ENCODE results near the gene KCNH1. TPM values are rescaled to one million over a fixed set of nuclear protein-coding genes. Genes with fewer than 3 reads are reported as not detected.
A peak's percentile ranks its signal among the peaks of the same experiment; 100 is the strongest.

The KCNH1 gene
- total and polyA plus RNA-seq, 10 of the 15 experiments (the other 5 are each of a cell fraction or from before 2014, with no cell fraction given) = 0.02 to 0.04 (median 0.04) TPM; not detected in 7

DNA sequence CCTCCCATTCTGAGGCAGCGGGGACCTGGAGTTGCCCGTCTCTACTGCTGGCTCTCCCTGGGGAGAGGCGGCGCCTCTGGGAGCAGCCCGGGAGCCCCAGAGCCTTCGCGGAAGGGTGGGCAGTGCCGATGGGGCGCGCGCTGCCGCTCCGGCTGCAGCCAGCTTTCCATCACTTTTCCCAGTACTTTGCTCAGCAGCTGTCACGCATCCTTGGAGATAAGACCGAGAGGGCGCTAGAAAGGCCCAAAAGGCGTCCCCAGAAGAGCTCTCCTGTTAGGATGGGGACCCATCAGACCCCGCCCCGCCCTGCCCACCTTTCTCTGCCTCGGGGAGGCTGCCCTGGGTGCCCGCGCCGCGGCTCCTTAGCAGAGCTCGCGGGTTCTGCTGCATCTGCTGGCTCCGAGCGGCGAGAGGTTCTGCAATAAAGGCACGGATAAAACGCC, 534 bp downstream of the KCNH1 start:
- in situ Hi-C loops (cut with MboI) = loop anchor here (5.0 kb wide), 2 partner anchors 546 to 726 kb away; no protein-coding TSS in a partner anchor
- H3K4me1 ChIP-seq (ENCODE audit: control insufficient read depth, insufficient read depth, low read length) = no peaks in the 10 kb centered on the region
- no peak overlapping the region for H3K9ac ChIP-seq (ENCODE audit: control insufficient read depth, insufficient read depth, low read length)
- RAD21 ChIA-PET (ENCODE audit: unreplicated experiment) = interaction anchor here (1.0 to 3.1 kb wide), 5 partner anchors 551 to 988 kb away, joined by 3 to 48 read pairs (median 6); no protein-coding TSS in a partner anchor
- no peaks in the 10 kb centered on the region for H3K36me3 ChIP-seq (ENCODE audit: control insufficient read depth in 2 of 2, insufficient read depth in 2 of 2, low read length in 1 of 2)
- no peaks in the 10 kb centered on the region for H3K9me3 ChIP-seq (replicated peaks; ENCODE audit: control insufficient read depth, insufficient read depth, low read length)
- POLR2A ChIA-PET = no interaction called here
- FAIRE-seq (no peak), ATAC-seq (no peak; the same call in 2 of the 3 replicates), DNase-seq (ENCODE audit: low read depth, low spot score) (no peak)
- no peak overlapping the region for H3K4me3 ChIP-seq
- H3K4me2 ChIP-seq (ENCODE audit: control insufficient read depth, insufficient read depth) = peak overlapping the region; percentile 55; the same call in 1 of the 2 replicates
- intact Hi-C loops (cut with micrococcal nuclease; ENCODE audit: unreplicated experiment) = no loop called here
- H3K27me3 ChIP-seq (replicated peaks in 1 of 2; ENCODE audit: control insufficient read depth in 2 of 2, insufficient read depth in 2 of 2, low read length in 1 of 2) = peaks cover 0 to 4% of the 10 kb centered on the region in 2 experiments; a peak in 2 of 4 replicates
- CTCF ChIA-PET = interaction anchor here (1.0 to 5.7 kb wide), 12 partner anchors 11 to 1273 kb away, joined by 4 to 46 read pairs (median 6); no protein-coding TSS in a partner anchor
- SMC1A ChIA-PET (ENCODE audit: uncharacterized antibody, unreplicated experiment) = interaction anchor here (1.4 to 3.2 kb wide), 2 partner anchors 552 to 725 kb away, joined by 5 to 12 read pairs; no protein-coding TSS in a partner anchor
- no peak overlapping the region for H2AFZ ChIP-seq (ENCODE audit: control insufficient read depth, low read depth, low read length)
- no peaks in the 10 kb centered on the region for H4K20me1 ChIP-seq (ENCODE audit: control insufficient read depth, insufficient read depth)
- no peak overlapping the region for H3K27ac ChIP-seq (ENCODE audit: control insufficient read depth, insufficient read depth)
- no TSS peak for BruUV-seq (replicated peaks)
- TF ChIP-seq, protein P1, sequence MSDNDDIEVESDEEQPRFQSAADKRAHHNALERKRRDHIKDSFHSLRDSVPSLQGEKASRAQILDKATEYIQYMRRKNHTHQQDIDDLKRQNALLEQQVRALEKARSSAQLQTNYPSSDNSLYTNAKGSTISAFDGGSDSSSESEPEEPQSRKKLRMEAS (IDR thresholded peaks at IDR 0.05; ENCODE audit: low read depth, low read length) = no peak
- TF ChIP-seq PAX5 (IDR thresholded peaks at IDR 0.05; ENCODE audit: borderline replicate concordance, low read depth, low read length) = no peak
- TF ChIP-seq, protein P2, sequence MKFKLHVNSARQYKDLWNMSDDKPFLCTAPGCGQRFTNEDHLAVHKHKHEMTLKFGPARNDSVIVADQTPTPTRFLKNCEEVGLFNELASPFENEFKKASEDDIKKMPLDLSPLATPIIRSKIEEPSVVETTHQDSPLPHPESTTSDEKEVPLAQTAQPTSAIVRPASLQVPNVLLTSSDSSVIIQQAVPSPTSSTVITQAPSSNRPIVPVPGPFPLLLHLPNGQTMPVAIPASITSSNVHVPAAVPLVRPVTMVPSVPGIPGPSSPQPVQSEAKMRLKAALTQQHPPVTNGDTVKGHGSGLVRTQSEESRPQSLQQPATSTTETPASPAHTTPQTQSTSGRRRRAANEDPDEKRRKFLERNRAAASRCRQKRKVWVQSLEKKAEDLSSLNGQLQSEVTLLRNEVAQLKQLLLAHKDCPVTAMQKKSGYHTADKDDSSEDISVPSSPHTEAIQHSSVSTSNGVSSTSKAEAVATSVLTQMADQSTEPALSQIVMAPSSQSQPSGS (IDR thresholded peaks at IDR 0.05; ENCODE audit: low read length) = no peak
- no peak for TF ChIP-seq EZH2 (IDR thresholded peaks at IDR 0.05; ENCODE audit: borderline replicate concordance, control insufficient read depth, low read depth, low read length)
- TF ChIP-seq NFIC (IDR thresholded peaks at IDR 0.05; ENCODE audit: low read depth, low read length) = no peak
- no peak for TF ChIP-seq SPI1 (IDR thresholded peaks at IDR 0.05; ENCODE audit: borderline replicate concordance, insufficient read depth, low read depth, low read length)
- no peak for TF ChIP-seq IKZF2 (IDR thresholded peaks at IDR 0.05)
- TF ChIP-seq, protein P3, sequence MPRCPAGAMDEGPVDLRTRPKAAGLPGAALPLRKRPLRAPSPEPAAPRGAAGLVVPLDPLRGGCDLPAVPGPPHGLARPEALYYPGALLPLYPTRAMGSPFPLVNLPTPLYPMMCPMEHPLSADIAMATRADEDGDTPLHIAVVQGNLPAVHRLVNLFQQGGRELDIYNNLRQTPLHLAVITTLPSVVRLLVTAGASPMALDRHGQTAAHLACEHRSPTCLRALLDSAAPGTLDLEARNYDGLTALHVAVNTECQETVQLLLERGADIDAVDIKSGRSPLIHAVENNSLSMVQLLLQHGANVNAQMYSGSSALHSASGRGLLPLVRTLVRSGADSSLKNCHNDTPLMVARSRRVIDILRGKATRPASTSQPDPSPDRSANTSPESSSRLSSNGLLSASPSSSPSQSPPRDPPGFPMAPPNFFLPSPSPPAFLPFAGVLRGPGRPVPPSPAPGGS (IDR thresholded peaks at IDR 0.05; ENCODE audit: borderline replicate concordance, insufficient read depth, low read depth, low read length, poor library complexity, severe bottlenecking) = no peak
- no peaks in the 10 kb centered on the region for H3K79me2 ChIP-seq (ENCODE audit: control insufficient read depth, insufficient read depth, low read length)
- 38% methylated on average over 31 of the region's 31 CpGs for WGBS (ENCODE audit: insufficient coverage, insufficient replicate concordance, low lambda C conversion rate, missing lambda C conversion rate)

Data from GM12878 (cell line).